SH-SY5Y (cell line): Measurements from ENCODE around the gene OPRD1.

ENCODE experiments used
- GATA2 ChIP-seq: IDR thresholded peaks from 2 replicates; pipeline ENCODE4 v1.6.1; 2011; ENCODE audit warnings: mild to moderate bottlenecking, low read depth, low read length
- GATA3 ChIP-seq: IDR thresholded peaks from 2 replicates; pipeline ENCODE4 v1.6.1; 2011; ENCODE audit warnings: low read depth, mild to moderate bottlenecking, low read length, moderate library complexity

DNA sequence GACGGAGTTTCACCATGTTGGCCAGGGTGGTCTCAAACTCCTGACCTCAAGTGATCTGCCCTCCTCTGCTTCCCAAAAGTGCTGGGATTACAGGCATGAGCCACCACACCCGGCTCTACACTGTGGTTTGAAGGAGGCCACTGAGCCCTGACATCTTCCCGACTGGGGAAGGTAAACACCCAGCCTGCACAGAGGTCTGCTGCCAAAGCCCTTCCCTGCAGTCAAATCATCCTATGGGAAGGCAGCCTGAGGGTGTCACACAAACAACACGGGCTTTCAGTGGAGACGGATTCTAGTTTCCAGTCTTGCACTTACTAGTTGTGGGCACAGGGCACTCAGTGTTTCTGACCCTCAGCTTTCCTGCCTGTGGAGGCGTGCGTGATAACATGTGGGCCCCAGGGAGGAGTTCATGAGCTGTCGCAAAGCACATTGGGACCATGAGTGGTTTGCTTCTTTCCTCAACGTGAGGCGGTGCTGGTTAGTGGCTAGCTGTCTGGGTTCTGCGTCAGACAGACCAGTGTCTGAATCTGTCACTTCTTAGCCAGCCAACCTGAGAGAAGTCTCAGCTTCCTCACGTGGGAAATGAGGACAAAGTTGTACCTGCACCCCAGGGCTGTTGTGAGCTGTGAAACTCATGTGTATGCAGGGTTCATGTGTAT, 21.5 kb upstream of the OPRD1 start:
- TF ChIP-seq GATA2 (no peak), GATA3 (no peak)
